GM18505 (cell line): ENCODE results near the gene ZNF853.
"Not testable (repeated sequence)": the region's sequence is repeated elsewhere in the genome, so short reads cannot be mapped to it uniquely, and the experiment has no call there.

Source experiments
- ATAC-seq: cut with Tn5 transposase; IDR thresholded peaks from one replicate; pipeline ENCODE4 v1.9.1; 2021; ENCODE audit not compliant: unreplicated experiment
- POLR2A ChIP-seq: IDR thresholded peaks from 4 replicates; pipeline ENCODE4 v1.6.1; 2011; ENCODE audit warnings: borderline replicate concordance; ENCODE audit not compliant: insufficient read depth, insufficient read length; ENCODE audit errors: extremely low read depth

ZNF853 gene

GRCh38 chr7:6655636-6656385 lies 40.4 kb downstream of the ZNF853 start:
- ATAC-seq, result no peak
- no peak for TF ChIP-seq POLR2A

GRCh38 chr7:6656413-6656812 lies 41.0 kb downstream of the ZNF853 start:
- TF ChIP-seq POLR2A, result no peak
- ATAC-seq, result no peak

- TF ChIP-seq POLR2A, result no peak
- no peak for ATAC-seq
Measured at GRCh38 chr7:6658618-6659345, 43.4 kb downstream of the ZNF853 start.

- ATAC-seq, result not testable (repeated sequence)
Measured at GRCh38 chr7:6670851-6671250, 55.4 kb downstream of the ZNF853 start.
